ENCODE results near the gene NRP1. TPM values are rescaled to one million over a fixed set of nuclear protein-coding genes. Genes with fewer than 3 reads are reported as not detected.

Gene NRP1
- total and polyA plus RNA-seq, 2 donors = 15.4 to 15.8 TPM

DNA sequence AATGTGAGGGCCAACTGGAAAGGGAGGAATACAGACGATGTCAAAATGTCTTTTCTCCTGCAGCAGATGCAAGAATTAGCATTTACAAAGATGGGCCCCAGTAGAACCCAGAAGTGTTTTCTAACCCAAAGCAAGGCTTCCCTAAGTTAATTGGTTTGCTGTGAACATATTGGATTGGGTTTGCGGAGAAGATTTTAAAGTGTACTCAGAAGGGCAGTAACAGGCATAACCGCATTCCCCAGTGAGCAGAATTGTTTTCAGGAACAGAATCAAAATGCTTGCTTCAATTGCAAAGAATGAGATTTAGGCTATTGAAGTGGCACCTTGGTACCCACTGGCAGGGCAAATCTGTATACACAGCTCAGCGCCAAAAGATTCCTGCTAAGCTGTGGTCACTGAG, 78.0 kb downstream of the NRP1 start:
- over 99% methylated on average over 4 of the region's 4 CpGs for WGBS
- DNase-seq (ENCODE audit: low read depth in 6 of 9, low spot score in 9 of 9) = no peak
- no peaks in the 10 kb centered on the region for H3K4me1 ChIP-seq (ENCODE audit: control insufficient read depth in 2 of 2, insufficient read depth in 2 of 2, low read length in 2 of 2)
- no peak overlapping the region for H3K27ac ChIP-seq (ENCODE audit: low read depth in 1 of 2, low read length in 1 of 2)
- H3K4me3 ChIP-seq (ENCODE audit: low read length in 2 of 2) = no peak overlapping the region
- peaks cover 0 to 3% of the 10 kb centered on the region in 2 donors for H3K9me3 ChIP-seq (ENCODE audit: control insufficient read depth in 2 of 2, insufficient read depth in 1 of 2, low read length in 1 of 2)
- H3K27me3 ChIP-seq (ENCODE audit: control insufficient read depth in 2 of 2, insufficient read depth in 1 of 2, low read length in 1 of 2) = no peaks in the 10 kb centered on the region
- no peaks in the 10 kb centered on the region for H3K36me3 ChIP-seq (ENCODE audit: control insufficient read depth in 2 of 2, insufficient read depth in 2 of 2, low read length in 1 of 2)

DNA sequence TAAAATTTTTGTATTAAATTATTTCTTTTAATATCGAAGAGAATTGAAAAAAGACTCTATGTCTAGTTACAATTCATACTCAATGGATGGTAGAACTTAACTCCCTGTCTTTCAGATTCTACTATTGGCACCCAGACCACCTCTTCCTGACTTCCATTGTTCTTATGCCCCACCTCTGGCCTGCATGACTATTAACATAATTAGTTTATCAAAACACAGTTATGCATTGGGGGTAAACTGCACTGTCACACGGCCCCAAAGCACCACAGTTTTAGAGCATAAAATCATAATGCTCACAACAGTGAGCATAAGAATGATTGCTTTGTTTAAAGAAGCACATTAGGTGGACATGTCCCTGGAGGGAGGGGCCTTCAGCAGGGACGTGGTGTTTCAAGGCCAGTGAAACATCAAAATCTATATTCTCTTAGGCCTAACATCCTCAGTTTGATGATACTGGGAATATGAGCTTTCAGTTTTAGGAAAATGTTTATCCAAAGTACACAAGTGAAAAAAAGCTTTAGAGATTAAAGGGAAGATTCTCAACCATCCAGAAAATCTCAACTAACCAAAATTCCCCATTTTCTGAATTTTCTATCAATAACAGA, 79.8 kb downstream of the NRP1 start:
- WGBS = 92% methylated on average over 3 of the region's 3 CpGs

DNA sequence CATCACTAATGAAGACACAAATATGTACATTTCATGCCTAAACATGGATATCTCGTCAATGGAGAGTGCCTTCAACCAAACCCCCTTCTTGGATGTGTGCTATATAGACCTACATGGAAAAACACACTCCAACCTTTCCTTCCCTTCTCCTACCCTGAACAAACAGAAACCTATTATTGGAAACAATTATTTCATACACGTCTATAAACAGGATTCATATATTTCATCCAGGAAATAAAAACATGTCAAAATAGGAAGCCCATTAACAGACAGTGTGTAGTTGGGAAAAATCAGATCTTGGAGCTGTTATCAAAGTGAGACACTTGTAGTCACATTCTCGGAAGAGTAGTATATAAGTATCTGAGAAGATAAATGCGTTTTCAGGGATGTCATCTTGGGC, 81.1 kb downstream of the NRP1 start:
- Histone ChIP-seq H3K4me3 (ENCODE audit: low read length in 2 of 2) (no peak overlapping the region), H3K27ac (ENCODE audit: low read depth in 1 of 2, low read length in 1 of 2) (no peak overlapping the region), H3K27me3 (ENCODE audit: control insufficient read depth in 2 of 2, insufficient read depth in 1 of 2, low read length in 1 of 2) (no peaks in the 10 kb centered on the region), H3K9me3 (ENCODE audit: control insufficient read depth in 2 of 2, insufficient read depth in 1 of 2, low read length in 1 of 2) (peaks cover 0 to 3% of the 10 kb centered on the region in 2 donors), H3K36me3 (ENCODE audit: control insufficient read depth in 2 of 2, insufficient read depth in 2 of 2, low read length in 1 of 2) (no peaks in the 10 kb centered on the region), H3K4me1 (ENCODE audit: control insufficient read depth in 2 of 2, insufficient read depth in 2 of 2, low read length in 2 of 2) (peaks cover 0 to 7% of the 10 kb centered on the region in 2 donors)
- WGBS = 94% methylated on average over 4 of the region's 4 CpGs
- no peak for DNase-seq (ENCODE audit: low read depth in 6 of 9, low spot score in 9 of 9)

More for the DNA sequence above, 79.8 kb downstream of the NRP1 start:
- no peak overlapping the region for H3K4me3 ChIP-seq (ENCODE audit: low read length in 2 of 2)
- no peak for DNase-seq (ENCODE audit: low read depth in 6 of 9, low spot score in 9 of 9)
- peaks cover 0 to 1% of the 10 kb centered on the region in 2 donors for H3K4me1 ChIP-seq (ENCODE audit: control insufficient read depth in 2 of 2, insufficient read depth in 2 of 2, low read length in 2 of 2)
- peaks cover 0 to 3% of the 10 kb centered on the region in 2 donors for H3K9me3 ChIP-seq (ENCODE audit: control insufficient read depth in 2 of 2, insufficient read depth in 1 of 2, low read length in 1 of 2)
- no peaks in the 10 kb centered on the region for H3K36me3 ChIP-seq (ENCODE audit: control insufficient read depth in 2 of 2, insufficient read depth in 2 of 2, low read length in 1 of 2)
- no peak overlapping the region for H3K27ac ChIP-seq (ENCODE audit: low read depth in 1 of 2, low read length in 1 of 2)
- no peaks in the 10 kb centered on the region for H3K27me3 ChIP-seq (ENCODE audit: control insufficient read depth in 2 of 2, insufficient read depth in 1 of 2, low read length in 1 of 2)

DNA sequence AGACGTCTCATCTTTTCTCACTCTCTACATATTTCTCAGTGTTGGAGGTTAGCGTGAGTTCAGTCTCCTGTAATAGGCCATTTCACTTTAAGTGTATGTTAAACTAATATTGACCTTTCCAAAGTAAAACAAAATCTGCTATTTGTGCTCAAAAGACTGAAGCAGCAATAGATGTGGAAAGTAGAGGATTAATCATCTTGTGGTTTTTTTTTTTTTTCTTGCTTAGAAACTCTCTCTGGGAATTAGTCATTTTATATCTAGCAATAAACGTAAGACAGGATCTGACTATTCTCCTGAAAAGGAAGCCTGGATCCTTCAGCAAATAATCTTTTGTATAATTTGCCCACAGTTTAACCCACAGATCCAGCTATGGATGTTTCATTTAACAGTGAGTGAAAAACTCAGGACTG, 81.7 kb downstream of the NRP1 start:
- WGBS = 94% methylated on average over 3 of the region's 3 CpGs
- Histone ChIP-seq H3K27me3 (ENCODE audit: control insufficient read depth in 2 of 2, insufficient read depth in 1 of 2, low read length in 1 of 2) (no peaks in the 10 kb centered on the region), H3K27ac (ENCODE audit: low read depth in 1 of 2, low read length in 1 of 2) (no peak overlapping the region), H3K36me3 (ENCODE audit: control insufficient read depth in 2 of 2, insufficient read depth in 2 of 2, low read length in 1 of 2) (no peaks in the 10 kb centered on the region), H3K9me3 (ENCODE audit: control insufficient read depth in 2 of 2, insufficient read depth in 1 of 2, low read length in 1 of 2) (peaks cover 0 to 3% of the 10 kb centered on the region in 2 donors), H3K4me3 (ENCODE audit: low read length in 2 of 2) (no peak overlapping the region), H3K4me1 (ENCODE audit: control insufficient read depth in 2 of 2, insufficient read depth in 2 of 2, low read length in 2 of 2) (peaks cover 0 to 8% of the 10 kb centered on the region in 2 donors)
- DNase-seq (ENCODE audit: low read depth in 6 of 9, low spot score in 9 of 9) = no peak

DNA sequence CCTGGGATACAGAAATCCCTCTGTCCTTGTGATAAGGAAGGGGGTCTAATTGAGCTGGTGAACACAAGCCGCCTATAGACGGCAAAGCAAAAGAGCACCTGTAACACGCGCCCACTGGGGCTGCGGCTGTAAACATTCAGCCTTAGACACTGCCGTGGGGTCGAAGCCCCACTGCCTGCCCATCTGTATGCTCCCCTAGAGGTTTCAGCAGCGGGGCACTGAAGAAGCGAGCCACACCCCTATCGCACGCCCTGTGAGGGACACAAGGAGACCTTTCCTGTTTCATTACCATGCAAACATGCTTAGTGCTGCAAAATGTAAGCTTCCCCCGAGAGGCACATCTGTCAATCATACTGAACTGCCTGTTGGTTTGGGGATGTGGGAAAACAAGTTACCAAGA, 82.1 kb downstream of the NRP1 start:
- 97% methylated on average over 12 of the region's 12 CpGs for WGBS
- Histone ChIP-seq H3K4me3 (ENCODE audit: low read length in 2 of 2) (no peak overlapping the region), H3K27ac (ENCODE audit: low read depth in 1 of 2, low read length in 1 of 2) (no peak overlapping the region)

DNA sequence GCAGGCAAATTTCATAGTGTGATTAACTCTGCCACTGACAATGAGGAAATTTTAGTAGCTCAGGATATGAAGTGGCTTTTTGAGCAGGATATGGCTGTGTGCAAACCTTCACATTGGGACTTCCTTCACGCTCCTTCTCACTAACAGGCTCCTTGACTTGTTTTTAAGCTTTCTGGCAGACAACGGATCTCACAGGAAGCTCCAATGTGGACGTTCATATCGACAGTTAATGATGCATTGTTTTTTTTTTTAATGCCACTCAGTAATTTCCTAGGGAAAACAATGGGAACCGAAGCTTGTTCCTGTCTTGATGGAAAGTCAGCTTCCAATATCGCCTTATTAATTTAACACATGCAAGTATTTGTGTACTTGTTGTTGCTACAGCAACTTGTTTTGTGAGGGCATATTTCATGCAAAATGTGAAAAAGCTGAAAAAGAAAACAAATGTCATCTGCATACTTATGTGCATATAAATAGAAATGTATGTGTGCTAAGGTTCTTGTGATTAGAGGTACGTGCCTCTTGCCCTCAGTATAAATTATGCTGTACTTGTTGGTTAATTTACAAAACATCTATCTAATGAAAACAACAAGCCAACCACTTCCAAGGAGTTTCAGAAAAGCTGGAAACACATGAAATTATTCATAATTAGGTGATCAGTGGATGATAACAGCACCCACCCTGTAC, 84.7 kb downstream of the NRP1 start:
- H3K27ac ChIP-seq (ENCODE audit: low read depth in 1 of 2, low read length in 1 of 2) = no peak overlapping the region
- H3K4me3 ChIP-seq (ENCODE audit: low read length in 2 of 2) = no peak overlapping the region
- H3K4me1 ChIP-seq (ENCODE audit: control insufficient read depth in 2 of 2, insufficient read depth in 2 of 2, low read length in 2 of 2) = peaks cover 0 to 12% of the 10 kb centered on the region in 2 donors
- H3K9me3 ChIP-seq (ENCODE audit: control insufficient read depth in 2 of 2, insufficient read depth in 1 of 2, low read length in 1 of 2) = peaks cover 0 to 3% of the 10 kb centered on the region in 2 donors
- peak in 2 of 9 donors; percentile 5 to 36 for DNase-seq (ENCODE audit: low read depth in 6 of 9, low spot score in 9 of 9)
- no peaks in the 10 kb centered on the region for H3K27me3 ChIP-seq (ENCODE audit: control insufficient read depth in 2 of 2, insufficient read depth in 1 of 2, low read length in 1 of 2)
- H3K36me3 ChIP-seq (ENCODE audit: control insufficient read depth in 2 of 2, insufficient read depth in 2 of 2, low read length in 1 of 2) = no peaks in the 10 kb centered on the region
- 32% methylated on average over 7 of the region's 7 CpGs for WGBS

More for the DNA sequence above, 82.1 kb downstream of the NRP1 start:
- peaks cover 0 to 3% of the 10 kb centered on the region in 2 donors for H3K9me3 ChIP-seq (ENCODE audit: control insufficient read depth in 2 of 2, insufficient read depth in 1 of 2, low read length in 1 of 2)
- no peaks in the 10 kb centered on the region for H3K36me3 ChIP-seq (ENCODE audit: control insufficient read depth in 2 of 2, insufficient read depth in 2 of 2, low read length in 1 of 2)
- peaks cover 0 to 12% of the 10 kb centered on the region in 2 donors for H3K4me1 ChIP-seq (ENCODE audit: control insufficient read depth in 2 of 2, insufficient read depth in 2 of 2, low read length in 2 of 2)
- DNase-seq (ENCODE audit: low read depth in 6 of 9, low spot score in 9 of 9) = no peak
- H3K27me3 ChIP-seq (ENCODE audit: control insufficient read depth in 2 of 2, insufficient read depth in 1 of 2, low read length in 1 of 2) = no peaks in the 10 kb centered on the region

DNA sequence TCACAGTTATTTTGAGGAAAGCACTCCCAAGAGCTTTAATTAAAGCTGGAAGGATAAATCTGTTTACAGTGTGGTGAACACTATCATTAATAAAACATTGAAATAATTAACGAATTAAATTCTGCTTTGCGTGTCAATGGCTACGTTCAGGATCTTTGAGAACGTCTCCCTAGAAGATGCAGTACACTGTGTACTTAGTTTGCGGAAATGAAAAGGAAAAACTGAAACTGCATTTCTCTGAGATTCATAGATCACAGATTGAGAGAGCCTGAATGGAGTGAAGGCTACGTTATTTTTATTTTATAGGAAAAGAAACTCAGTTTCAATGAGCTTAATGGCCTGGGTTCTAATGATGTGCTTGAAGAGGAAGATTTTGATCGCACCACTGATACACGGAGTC, 85.3 kb downstream of the NRP1 start:
- 79% methylated on average over 8 of the region's 8 CpGs for WGBS

DNA sequence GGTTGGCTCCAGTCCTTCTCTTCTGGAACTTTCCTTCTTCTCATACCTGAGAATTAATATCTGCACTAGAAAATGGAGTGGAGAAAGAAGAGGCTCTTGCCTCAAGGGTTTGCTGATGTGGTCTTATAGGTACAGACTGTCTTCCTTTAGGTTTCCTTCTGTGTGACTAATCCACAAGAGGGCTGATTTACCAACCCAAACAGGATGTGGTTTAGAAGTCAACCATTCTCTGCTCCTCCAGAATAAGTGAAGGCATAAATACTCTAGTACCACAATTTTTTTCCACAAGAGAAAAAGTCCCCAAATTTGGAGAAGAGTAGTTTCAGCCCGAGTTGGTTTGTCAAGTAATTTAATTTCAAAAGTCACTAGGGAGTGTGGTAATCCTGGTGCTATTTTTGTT, 85.8 kb downstream of the NRP1 start:
- H3K27me3 ChIP-seq (ENCODE audit: control insufficient read depth in 2 of 2, insufficient read depth in 1 of 2, low read length in 1 of 2) = no peaks in the 10 kb centered on the region
- WGBS = 3% methylated on average over 1 of the region's 1 CpG
- peak; percentile 34 to 90 (median 68) for DNase-seq (ENCODE audit: low read depth in 6 of 9, low spot score in 9 of 9)
- no peak overlapping the region for H3K4me3 ChIP-seq (ENCODE audit: low read length in 2 of 2)
- no peaks in the 10 kb centered on the region for H3K36me3 ChIP-seq (ENCODE audit: control insufficient read depth in 2 of 2, insufficient read depth in 2 of 2, low read length in 1 of 2)
- H3K9me3 ChIP-seq (ENCODE audit: control insufficient read depth in 2 of 2, insufficient read depth in 1 of 2, low read length in 1 of 2) = peaks cover 0 to 3% of the 10 kb centered on the region in 2 donors
- peaks cover 0 to 12% of the 10 kb centered on the region in 2 donors for H3K4me1 ChIP-seq (ENCODE audit: control insufficient read depth in 2 of 2, insufficient read depth in 2 of 2, low read length in 2 of 2)
- H3K27ac ChIP-seq (ENCODE audit: low read depth in 1 of 2, low read length in 1 of 2) = peak overlapping the region; percentile 5 to 32

More for the DNA sequence above, 85.3 kb downstream of the NRP1 start:
- DNase-seq (ENCODE audit: low read depth in 6 of 9, low spot score in 9 of 9) = no peak
- H3K27me3 ChIP-seq (ENCODE audit: control insufficient read depth in 2 of 2, insufficient read depth in 1 of 2, low read length in 1 of 2) = no peaks in the 10 kb centered on the region
- H3K4me3 ChIP-seq (ENCODE audit: low read length in 2 of 2) = no peak overlapping the region
- H3K27ac ChIP-seq (ENCODE audit: low read depth in 1 of 2, low read length in 1 of 2) = no peak overlapping the region
- no peaks in the 10 kb centered on the region for H3K36me3 ChIP-seq (ENCODE audit: control insufficient read depth in 2 of 2, insufficient read depth in 2 of 2, low read length in 1 of 2)
- peaks cover 0 to 12% of the 10 kb centered on the region in 2 donors for H3K4me1 ChIP-seq (ENCODE audit: control insufficient read depth in 2 of 2, insufficient read depth in 2 of 2, low read length in 2 of 2)
- H3K9me3 ChIP-seq (ENCODE audit: control insufficient read depth in 2 of 2, insufficient read depth in 1 of 2, low read length in 1 of 2) = peaks cover 0 to 3% of the 10 kb centered on the region in 2 donors

DNA sequence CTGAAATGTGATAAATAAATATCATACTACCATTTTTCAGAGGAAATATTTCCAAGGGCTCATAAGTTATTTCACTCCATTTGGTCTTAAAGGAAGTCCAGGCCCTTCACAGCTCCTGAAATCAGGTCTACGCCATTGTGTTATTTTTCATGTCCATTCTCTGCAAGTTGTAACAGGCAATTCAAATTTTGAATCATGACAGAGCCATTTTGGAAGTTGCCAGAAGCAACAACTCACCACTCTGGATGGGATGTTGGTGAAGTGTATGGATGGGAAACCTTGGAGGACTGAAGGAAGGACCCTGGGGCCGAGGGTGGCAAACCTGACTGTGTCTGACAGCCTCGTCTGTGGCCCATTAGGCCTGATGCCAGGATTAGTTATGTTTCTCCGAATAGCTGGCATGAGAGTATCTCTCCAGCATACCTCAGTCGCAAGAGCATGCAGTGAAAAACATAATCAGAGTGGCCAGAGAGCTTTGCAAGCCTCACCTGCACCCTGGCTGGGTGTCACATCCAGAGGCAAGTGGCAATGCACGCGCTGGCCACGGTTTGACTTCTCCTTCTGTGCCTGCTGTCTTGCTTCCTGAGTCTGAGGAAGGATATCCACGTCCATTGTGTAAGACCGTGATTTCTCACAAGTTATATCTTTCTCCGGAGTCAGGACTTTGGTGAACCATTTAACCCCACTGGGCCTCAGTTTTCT, 87.1 kb downstream of the NRP1 start:
- Histone ChIP-seq H3K27ac (ENCODE audit: low read depth in 1 of 2, low read length in 1 of 2) (peak overlapping the region in 1 of 2 donors; percentile 0), H3K27me3 (ENCODE audit: control insufficient read depth in 2 of 2, insufficient read depth in 1 of 2, low read length in 1 of 2) (no peaks in the 10 kb centered on the region), H3K4me1 (ENCODE audit: control insufficient read depth in 2 of 2, insufficient read depth in 2 of 2, low read length in 2 of 2) (peaks cover 0 to 12% of the 10 kb centered on the region in 2 donors), H3K36me3 (ENCODE audit: control insufficient read depth in 2 of 2, insufficient read depth in 2 of 2, low read length in 1 of 2) (no peaks in the 10 kb centered on the region), H3K9me3 (ENCODE audit: control insufficient read depth in 2 of 2, insufficient read depth in 1 of 2, low read length in 1 of 2) (peaks cover 0 to 3% of the 10 kb centered on the region in 2 donors), H3K4me3 (ENCODE audit: low read length in 2 of 2) (no peak overlapping the region)
- WGBS = 85% methylated on average over 11 of the region's 11 CpGs
- DNase-seq (ENCODE audit: low read depth in 6 of 9, low spot score in 9 of 9) = no peak
